Left colon (tissue), 2 donors: ENCODE measurements around the gene HNRNPDL. TPM values are rescaled to one million over a fixed set of nuclear protein-coding genes. Genes with fewer than 3 reads are reported as not detected.
"Not testable (repeated sequence)": the region's sequence is repeated elsewhere in the genome, so short reads cannot be mapped to it uniquely, and the experiment has no call there.

ENCODE experiments used
- ATAC-seq: fragments of 200-7000 bp; cut with Tn5 transposase; one replicate; pipeline ENCODE4 v1.9.1; 2020; ENCODE audit warnings: mild to moderate bottlenecking, moderate library complexity
- DNase-seq, 2 donors: peaks; one replicate each; pipeline ENCODE4 v3.0.0-alpha.2; 2020
- intact Hi-C, 2 donors: fragments of 100-400 bp; cut with DNase I in 1 of 2; cut with micrococcal nuclease in 1 of 2; formaldehyde crosslinking; loops; one replicate each; pipeline versions ENCODE4 v1.11.2 to v1.14.0; 2022; cut with DNase I, micrococcal nuclease
- total RNA-seq, 2 donors: library from RNA; stranded (reverse); fragmentation: NEBNext Ultra II Directional; extraction: Animal tissue kit (Norgen Biotek cat#: 25700); gene quantifications; one replicate each; pipeline ENCODE4 v1.2.1, GENCODE V29; 2021
- donor health status: DM: no; HTN: no; CAD: no.
- donor health status: DM: yes; HTN: yes; CAD: no.

The HNRNPDL gene
- total RNA-seq, 2 donors from 2014 or later = 88.4 to 109 TPM

GRCh38 chr4:82402196-82402775 lies 28.0 kb downstream of the HNRNPDL start:
- intact Hi-C loops = no loop called here
- no peak for DNase-seq
- no peak for ATAC-seq

- no peak for ATAC-seq
- DNase-seq = no peak
- intact Hi-C loops = no loop called here
Measured at GRCh38 chr4:82401600-82401999, 28.7 kb downstream of the HNRNPDL start.

- intact Hi-C loops = no loop called here
- DNase-seq (no peak), ATAC-seq (no peak)
Measured at GRCh38 chr4:82398263-82398662, 32.0 kb downstream of the HNRNPDL start.

GRCh38 chr4:82397527-82397926 lies 32.7 kb downstream of the HNRNPDL start:
- no peak for ATAC-seq
- DNase-seq = no peak

GRCh38 chr4:82394896-82395295 lies 35.4 kb downstream of the HNRNPDL start:
- DNase-seq (no peak), ATAC-seq (no peak)
- intact Hi-C loops = no loop called here

More at GRCh38 chr4:82397527-82397926, 32.7 kb downstream of the HNRNPDL start:
- intact Hi-C loops = no loop called here

- intact Hi-C loops, DNase-seq, ATAC-seq: not testable (repeated sequence)
Measured at GRCh38 chr4:82390061-82390460, 40.2 kb downstream of the HNRNPDL start.

GRCh38 chr4:82388405-82388804 lies 41.9 kb downstream of the HNRNPDL start:
- peak; percentile 58 for ATAC-seq
- intact Hi-C loops = no loop called here
- DNase-seq = no peak

- DNase-seq, ATAC-seq, intact Hi-C loops: not testable (repeated sequence)
Measured at GRCh38 chr4:82386312-82386711, 44.0 kb downstream of the HNRNPDL start.

GRCh38 chr4:82382751-82383150 lies 47.5 kb downstream of the HNRNPDL start:
- DNase-seq (no peak), ATAC-seq (no peak)
- intact Hi-C loops = no loop called here

- intact Hi-C loops = no loop called here
- ATAC-seq = no peak
- DNase-seq = no peak
Measured at GRCh38 chr4:82381661-82382296, 48.5 kb downstream of the HNRNPDL start.

- no peak for ATAC-seq
- no peak for DNase-seq
- intact Hi-C loops = no loop called here
Measured at GRCh38 chr4:82381235-82381634, 49.0 kb downstream of the HNRNPDL start.

- ATAC-seq (no peak), DNase-seq (no peak)
- intact Hi-C loops = no loop called here
Measured at GRCh38 chr4:82380831-82381230, 49.4 kb downstream of the HNRNPDL start.

- DNase-seq (no peak), ATAC-seq (no peak)
- intact Hi-C loops = no loop called here
Measured at GRCh38 chr4:82380344-82380743, 49.9 kb downstream of the HNRNPDL start.

- DNase-seq (no peak), ATAC-seq (no peak)
- intact Hi-C loops = loop anchor here (10.0 kb wide), 2 partner anchors 49 to 1079 kb away; partner anchors contain the start of genes HELQ (in 1 of the 2) and MRPS18C (in 1 of the 2)
Measured at GRCh38 chr4:82376109-82376508, 54.2 kb downstream of the HNRNPDL start.

- intact Hi-C loops = loop anchor here (10.0 kb wide), 2 partner anchors 51 to 1081 kb away; partner anchors contain the start of genes HELQ (in 1 of the 2) and MRPS18C (in 1 of the 2)
- ATAC-seq = peak; percentile 83
- peak; percentile 97 to 99 for DNase-seq
Measured at GRCh38 chr4:82373816-82374625, 56.2 kb downstream of the HNRNPDL start, which contains the start of gene HNRNPD. TSS of gene HNRNPD (minus strand) at chr4:82373991. CDS start at chr4:82373678, 313 bp downstream.

GRCh38 chr4:82373486-82373815 lies 56.8 kb downstream of the HNRNPDL start:
- ATAC-seq (peak; percentile 30), DNase-seq (no peak)
- intact Hi-C loops = loop anchor here (10.0 kb wide), 2 partner anchors 51 to 1081 kb away; partner anchors contain the start of genes HELQ (in 1 of the 2) and MRPS18C (in 1 of the 2)
